Adrenal gland (tissue), 12 donors: ENCODE results near the gene TCEA3. TPM values are rescaled to one million over a fixed set of nuclear protein-coding genes. Genes with fewer than 3 reads are reported as not detected.
A peak's percentile ranks its signal among the peaks of the same experiment; 100 is the strongest.

Experiments
- DNase-seq, 7 donors: peaks; one replicate each; pipeline ENCODE4 v3.0.0-alpha.2; 2019 to 2020
- H3K27ac ChIP-seq, 5 donors: fragments of 200-600 bp; sonication (generic) in 4 of 5; 1 replicate in 3 of 5; 2 replicates in 2 of 5; pipeline versions ENCODE4 v1.5.1 to v1.8.0; 2016 to 2020; ENCODE audit warnings: mild to moderate bottlenecking in 1 of 5
- H3K27me3 ChIP-seq: fragments of 200-600 bp; 2 replicates; pipeline ENCODE4 v1.8.0; 2021
- H3K36me3 ChIP-seq, 2 donors: fragments of 200-600 bp; replicated peaks in 1 of 2; 1 replicate in 1 of 2; 2 replicates in 1 of 2; pipeline versions ENCODE4 v1.5.1 to v1.8.0; 2018 to 2022
- H3K4me1 ChIP-seq, 2 donors: fragments of 200-600 bp; replicated peaks in 1 of 2; 1 replicate in 1 of 2; 2 replicates in 1 of 2; pipeline versions ENCODE4 v1.5.1 to v1.8.0; 2018 to 2021
- H3K4me3 ChIP-seq, 4 donors: fragments of 200-600 bp; sonication (generic) in 3 of 4; one replicate each; pipeline ENCODE4 v1.5.1; 2016 to 2018
- H3K9me3 ChIP-seq, 3 donors: fragments of 200-600 bp; sonication (generic) in 1 of 3; replicated peaks in 1 of 3; 1 replicate in 2 of 3; 2 replicates in 1 of 3; pipeline versions ENCODE4 v1.5.1 to v1.8.0; 2016 to 2021
- CTCF ChIP-seq, 6 experiments: fragments of 450-650 bp in 4 of 6; fragments of 200-600 bp in 2 of 6; sonication (generic) in 1 of 6; IDR thresholded peaks; 1 replicate in 5 of 6; 2 replicates in 1 of 6; pipeline versions ENCODE4 v1.5.1 to v1.8.0; 2016 to 2021; ENCODE audit warnings: antibody characterized with exemption in 6 of 6, mild to moderate bottlenecking in 2 of 6, moderate library complexity in 1 of 6
- POLR2A ChIP-seq, 2 donors: fragments of 450-650 bp; IDR thresholded peaks; one replicate each; pipeline ENCODE4 v1.6.1; 2017; ENCODE audit warnings: antibody characterized with exemption in 2 of 2, mild to moderate bottlenecking in 2 of 2, moderate library complexity in 1 of 2
- WGBS, 4 donors: extraction: QIAGEN DNeasy Blood & Tissue Kit in 2 of 4; methylation state at CpG; one replicate each; pipeline versions ENCODE4 v1.1.5 to v1.1.7; 2013 to 2017; 5-methylcytosine and 5-hydroxymethylcytosine counted together
- intact Hi-C, 2 donors: fragments of 100-400 bp; cut with DNase I; formaldehyde crosslinking; loops; one replicate each; pipeline versions ENCODE4 v1.14.1 to v1.15.0; 2022 to 2023
- polyA plus RNA-seq, 3 donors: library from polyadenylated mRNA; stranded (reverse); fragments of 200-250 nt in 2 of 3; fragments of 350-450 nt in 1 of 3; fragmentation: Illumina TruSeq in 1 of 3; extraction: RNeasy Lipid Tissue Mini Kit (QIAGEN cat#74804) in 1 of 3; gene quantifications; one replicate each; pipeline ENCODE4 v1.2.3, GENCODE V29; 2013 to 2014
- total RNA-seq, 9 donors: library from RNA; depleted of rRNA in 4 of 9; stranded (reverse); fragments of >200 nt in 4 of 9; fragments of 120-200 nt in 1 of 9; fragmentation: NEBNext Ultra II Directional in 1 of 9; extraction: Animal tissue kit (Norgen Biotek cat#: 25700) in 1 of 9; gene quantifications; one replicate each; pipeline versions ENCODE4 v1.1.0 to v1.2.4, GENCODE V29; 2013 to 2023
- donor health status: healthy with polysubstance abuse.
- donor health status: Bipolar disorder and iron deficiency.
- donor health status: DM: yes; HTN: yes; CAD: no.
- donor health status: DM: no; HTN: no; CAD: no.
- donor health status: DM: no; HTN: no; CAD: no.
- donor health status: DM: yes; HTN: yes; CAD: no.

TCEA3 gene
- total and polyA plus RNA-seq, 12 donors, result 23.6 to 171 (median 115) TPM

DNA sequence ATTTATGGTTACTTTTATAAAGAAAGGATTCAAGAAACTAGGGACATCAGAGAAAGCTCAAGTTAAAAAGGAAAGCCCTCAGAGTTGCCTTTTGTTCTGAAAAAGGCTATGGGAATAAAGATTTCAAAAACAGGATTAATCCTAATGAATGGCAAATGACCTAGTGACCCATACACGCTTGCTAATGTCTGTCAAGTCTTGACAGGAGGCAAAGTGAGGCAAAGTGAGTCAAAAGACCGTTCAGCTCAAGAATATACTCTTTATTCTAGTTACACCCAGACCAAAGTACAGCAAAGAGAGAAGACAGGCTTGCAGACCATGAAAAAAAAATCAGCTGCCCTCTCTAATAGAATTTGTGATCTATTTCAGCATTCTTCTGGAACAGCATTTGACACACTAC lies 58.4 kb downstream of the TCEA3 start:
- WGBS, 4 donors, result 87 to 93% (median 90%) methylated on average over 2 of the region's 2 CpGs
- Histone ChIP-seq H3K9me3 (peaks cover 0 to 36% (median 8%) of the 10 kb centered on the region in 3 donors), H3K4me1 (peaks cover 20 to 32% of the 10 kb centered on the region in 2 donors), H3K36me3 (peaks cover 6 to 54% of the 10 kb centered on the region in 2 donors), H3K27me3 (no peaks in the 10 kb centered on the region), H3K27ac (no peak overlapping the region), H3K4me3 (no peak overlapping the region)
- intact Hi-C loops, result no loop called here
- DNase-seq, result no peak
- TF ChIP-seq CTCF (IDR thresholded peaks at IDR 0.05) (no peak), POLR2A (IDR thresholded peaks at IDR 0.05) (no peak)

DNA sequence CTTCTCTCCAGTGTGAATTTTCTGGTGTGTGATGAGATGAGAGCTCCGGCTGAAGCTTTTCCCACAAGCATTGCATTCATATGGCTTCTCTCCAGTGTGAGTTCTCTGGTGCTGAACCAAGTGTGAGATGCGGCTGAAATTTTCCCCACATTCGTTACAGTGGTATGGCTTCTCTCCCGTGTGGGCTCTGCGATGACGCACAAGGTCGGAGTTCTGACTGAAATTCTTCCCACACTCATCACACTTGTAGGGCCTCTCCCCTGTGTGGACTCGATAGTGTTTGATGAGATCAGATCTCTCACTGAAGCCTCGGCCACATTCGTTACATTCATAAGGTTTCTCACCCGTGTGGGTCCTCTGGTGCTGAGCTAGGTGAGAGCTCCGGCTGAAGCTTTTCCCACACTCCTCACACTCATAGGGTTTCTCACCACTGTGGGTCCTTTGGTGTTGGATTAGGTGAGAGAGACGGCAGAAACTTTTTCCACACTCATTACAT lies 62.3 kb downstream of the TCEA3 start:
- intact Hi-C loops, result no loop called here
- TF ChIP-seq POLR2A (IDR thresholded peaks at IDR 0.05) (no peak), CTCF (IDR thresholded peaks at IDR 0.05) (no peak)
- no peaks in the 10 kb centered on the region for H3K27me3 ChIP-seq
- H3K9me3 ChIP-seq, result peaks cover 0 to 49% (median 8%) of the 10 kb centered on the region in 3 donors
- 93 to 98% (median 97%) methylated on average over 11 to 13 of the region's 13 CpGs for WGBS, 4 donors
- H3K4me1 ChIP-seq, result peaks cover 2 to 12% of the 10 kb centered on the region in 2 donors
- DNase-seq, result no peak
- H3K4me3 ChIP-seq, result no peak overlapping the region
- no peak overlapping the region for H3K27ac ChIP-seq
- peaks cover 6 to 62% of the 10 kb centered on the region in 2 donors for H3K36me3 ChIP-seq

- H3K9me3 ChIP-seq, result peaks cover 0 to 35% (median 8%) of the 10 kb centered on the region in 3 donors
- H3K4me3 ChIP-seq, result no peak overlapping the region
- peaks cover 0 to 3% of the 10 kb centered on the region in 2 donors for H3K4me1 ChIP-seq
- no peak for TF ChIP-seq POLR2A (IDR thresholded peaks at IDR 0.05)
- TF ChIP-seq CTCF (IDR thresholded peaks at IDR 0.05), result no peak
- H3K27ac ChIP-seq, result no peak overlapping the region
- no peaks in the 10 kb centered on the region for H3K27me3 ChIP-seq
- DNase-seq, result peak in 1 of 7 donors; percentile 3
- H3K36me3 ChIP-seq, result peaks cover 6 to 26% of the 10 kb centered on the region in 2 donors
- intact Hi-C loops, result no loop called here
- WGBS, 4 donors, result 93 to 98% (median 95%) methylated on average over 3 of the region's 3 CpGs
These were observed 66.2 kb downstream of the TCEA3 start for GRCh38 chr1:23358310-23358875.

DNA sequence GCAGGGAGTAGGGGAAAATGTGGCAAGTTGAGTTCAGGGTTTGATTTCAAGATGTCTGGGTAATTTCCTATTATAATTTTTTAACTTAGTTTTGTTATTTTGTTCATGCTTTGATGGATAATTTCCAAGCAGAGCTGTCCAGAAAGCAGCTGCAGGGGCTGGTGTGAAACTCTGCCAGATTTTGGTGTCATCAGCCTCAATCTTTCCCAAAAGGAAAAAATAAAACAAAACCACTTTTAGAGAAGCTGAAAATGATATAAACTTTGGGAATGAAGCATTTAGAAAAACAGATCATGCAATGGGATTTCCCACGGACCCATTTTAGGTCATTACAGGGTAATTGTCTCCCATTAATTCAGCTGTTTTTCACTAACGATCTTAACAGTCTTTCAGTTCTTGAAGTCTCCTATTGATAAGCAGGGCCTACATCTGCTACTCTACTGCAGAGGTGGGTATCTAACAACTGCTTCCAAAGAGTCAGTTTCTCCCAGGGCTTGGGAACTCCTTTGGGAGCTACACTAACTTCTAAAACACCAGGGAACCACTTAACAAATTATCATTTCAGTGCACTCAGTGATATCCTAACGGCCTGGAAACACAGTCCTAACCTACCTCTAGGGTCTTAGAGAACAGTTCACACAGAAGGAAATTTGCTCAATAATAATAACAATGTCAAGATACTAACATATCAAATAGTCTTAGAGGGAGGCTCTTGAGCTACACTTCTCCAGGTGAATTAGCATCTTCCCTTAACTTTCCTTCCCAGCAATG lies 67.2 kb downstream of the TCEA3 start:
- TF ChIP-seq POLR2A (IDR thresholded peaks at IDR 0.05) (no peak), CTCF (IDR thresholded peaks at IDR 0.05) (no peak)
- H3K4me3 ChIP-seq, result no peak overlapping the region
- intact Hi-C loops, result no loop called here
- WGBS, 4 donors, result 60 to 63% (median 62%) methylated on average over 3 of the region's 3 CpGs
- H3K36me3 ChIP-seq, result peaks cover 4 to 16% of the 10 kb centered on the region in 2 donors
- DNase-seq, result no peak
- peaks cover 0 to 3% of the 10 kb centered on the region in 2 donors for H3K4me1 ChIP-seq
- H3K27me3 ChIP-seq, result no peaks in the 10 kb centered on the region
- H3K9me3 ChIP-seq, result peaks cover 0 to 24% (median 8%) of the 10 kb centered on the region in 3 donors
- peak overlapping the region in 1 of 5 donors; percentile 11 for H3K27ac ChIP-seq
